PFSK-1 (cell line): ENCODE data around the gene BPGM.

Experiments
- FOXP2 ChIP-seq: optimal IDR thresholded peaks from 2 replicates; pipeline ENCODE3; 2011; ENCODE audit warnings: borderline replicate concordance, control low read depth, inconsistent platforms; ENCODE audit not compliant: insufficient read depth; ENCODE audit errors: extremely low read length, extremely low read depth
- POLR2AphosphoS5 ChIP-seq: IDR thresholded peaks from 2 replicates; pipeline ENCODE4 v1.6.1; 2012; ENCODE audit warnings: low read depth, mild to moderate bottlenecking, control low read depth, low read length, moderate library complexity
- REST ChIP-seq, 2 experiments: IDR thresholded peaks; 2 replicates each; pipeline versions ENCODE4 v1.6.1 to v1.8.0; 2011 to 2012; ENCODE audit warnings: low read depth in 2 of 2, low read length in 2 of 2, control low read depth in 1 of 2, inconsistent platforms in 1 of 2, mild to moderate bottlenecking in 1 of 2, moderate library complexity in 1 of 2; ENCODE audit not compliant: insufficient read depth in 1 of 2
- SIN3A ChIP-seq: IDR thresholded peaks from 2 replicates; pipeline ENCODE4 v1.6.1; 2012; ENCODE audit warnings: mild to moderate bottlenecking, low read length, moderate library complexity, borderline replicate concordance; ENCODE audit not compliant: insufficient read depth
- TAF1 ChIP-seq: IDR thresholded peaks from 2 replicates; pipeline ENCODE4 v1.6.1; 2012; ENCODE audit warnings: low read length, control low read depth, borderline replicate concordance; ENCODE audit not compliant: insufficient read depth

Gene BPGM

GRCh38 chr7:134723892-134724291 lies 77.2 kb downstream of the BPGM start:
- TF ChIP-seq POLR2AphosphoS5 (no peak), TAF1 (no peak), REST (IDR thresholded peaks at IDR 0.05; ENCODE audit: insufficient read depth in 1 of 2, low read depth in 2 of 2, low read length in 2 of 2) (no peak), FOXP2 (no peak), SIN3A (no peak)

GRCh38 chr7:134724606-134725005 lies 78.0 kb downstream of the BPGM start:
- TF ChIP-seq TAF1, result no peak
- TF ChIP-seq REST (IDR thresholded peaks at IDR 0.05; ENCODE audit: insufficient read depth in 1 of 2, low read depth in 2 of 2, low read length in 2 of 2), result no peak
- no peak for TF ChIP-seq SIN3A
- TF ChIP-seq FOXP2, result no peak
- TF ChIP-seq POLR2AphosphoS5, result no peak

GRCh38 chr7:134726581-134726980 lies 79.9 kb downstream of the BPGM start:
- no peak for TF ChIP-seq POLR2AphosphoS5
- no peak for TF ChIP-seq SIN3A

- TF ChIP-seq POLR2AphosphoS5 (no peak), SIN3A (no peak), TAF1 (no peak), FOXP2 (no peak), REST (IDR thresholded peaks at IDR 0.05; ENCODE audit: insufficient read depth in 1 of 2, low read depth in 2 of 2, low read length in 2 of 2) (no peak)
These were observed 81.1 kb downstream of the BPGM start for GRCh38 chr7:134727711-134728110.
